ENCODE measurements around the gene FOXO4.
"Not testable (repeated sequence)": the region's sequence is repeated elsewhere in the genome, so short reads cannot be mapped to it uniquely, and the experiment has no call there.

The FOXO4 gene, protein sequence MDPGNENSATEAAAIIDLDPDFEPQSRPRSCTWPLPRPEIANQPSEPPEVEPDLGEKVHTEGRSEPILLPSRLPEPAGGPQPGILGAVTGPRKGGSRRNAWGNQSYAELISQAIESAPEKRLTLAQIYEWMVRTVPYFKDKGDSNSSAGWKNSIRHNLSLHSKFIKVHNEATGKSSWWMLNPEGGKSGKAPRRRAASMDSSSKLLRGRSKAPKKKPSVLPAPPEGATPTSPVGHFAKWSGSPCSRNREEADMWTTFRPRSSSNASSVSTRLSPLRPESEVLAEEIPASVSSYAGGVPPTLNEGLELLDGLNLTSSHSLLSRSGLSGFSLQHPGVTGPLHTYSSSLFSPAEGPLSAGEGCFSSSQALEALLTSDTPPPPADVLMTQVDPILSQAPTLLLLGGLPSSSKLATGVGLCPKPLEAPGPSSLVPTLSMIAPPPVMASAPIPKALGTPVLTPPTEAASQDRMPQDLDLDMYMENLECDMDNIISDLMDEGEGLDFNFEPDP

DNA sequence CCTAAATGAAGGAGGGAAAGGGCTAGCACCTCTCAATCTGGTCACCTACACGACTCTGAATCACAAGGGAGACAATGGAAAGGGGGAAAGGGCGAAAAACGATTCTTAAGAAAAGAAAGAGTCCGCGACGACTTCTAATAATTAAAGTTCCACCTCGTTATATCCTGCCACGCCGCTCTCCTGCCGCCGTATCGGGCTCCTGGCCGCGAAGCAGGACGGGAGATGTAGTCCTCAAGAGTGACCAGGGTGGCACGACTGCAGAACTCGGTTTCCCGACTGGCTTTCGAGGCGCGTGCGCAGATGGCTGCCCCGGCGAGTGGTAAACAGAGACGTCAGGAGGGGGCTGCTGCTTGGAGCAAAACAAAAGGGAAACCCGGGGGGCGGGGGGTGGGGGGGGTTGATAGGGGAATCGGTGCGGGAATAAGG, at the start of gene FOXO4:
Gene FOXO4, plus strand, starts transcription at position 297 of the 426 bp plus-strand sequence. CDS start 678 bp downstream, outside the sequence.
- peak; percentile 90 to 93 for DNase-seq
- TF ChIP-seq POLR2A (IDR thresholded peaks at IDR 0.05; ENCODE audit: low read length): peak; percentile 4
- TF ChIP-seq GATA1 (IDR thresholded peaks at IDR 0.05; ENCODE audit: low read depth, low read length): no peak

DNA sequence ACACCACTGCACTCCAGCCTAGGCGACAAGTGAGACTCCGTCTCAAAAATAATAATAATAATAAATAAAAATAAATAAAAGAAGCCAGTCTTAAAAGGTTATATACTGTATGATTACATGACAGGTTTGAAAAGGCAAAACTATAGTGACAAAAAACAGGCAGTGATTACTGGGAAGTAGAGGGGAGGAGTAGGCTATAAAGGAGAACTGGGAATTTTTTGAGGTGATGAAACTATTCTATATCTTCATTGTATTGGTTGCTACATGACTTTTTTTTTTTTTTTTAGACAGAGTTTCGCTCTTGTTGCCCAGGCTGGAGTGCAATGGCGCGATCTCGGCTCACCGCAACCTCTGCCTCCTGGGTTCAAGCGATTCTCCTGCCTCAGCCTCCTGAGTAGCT, 47.8 kb upstream of the FOXO4 start:
- not testable (repeated sequence) for DNase-seq

DNA sequence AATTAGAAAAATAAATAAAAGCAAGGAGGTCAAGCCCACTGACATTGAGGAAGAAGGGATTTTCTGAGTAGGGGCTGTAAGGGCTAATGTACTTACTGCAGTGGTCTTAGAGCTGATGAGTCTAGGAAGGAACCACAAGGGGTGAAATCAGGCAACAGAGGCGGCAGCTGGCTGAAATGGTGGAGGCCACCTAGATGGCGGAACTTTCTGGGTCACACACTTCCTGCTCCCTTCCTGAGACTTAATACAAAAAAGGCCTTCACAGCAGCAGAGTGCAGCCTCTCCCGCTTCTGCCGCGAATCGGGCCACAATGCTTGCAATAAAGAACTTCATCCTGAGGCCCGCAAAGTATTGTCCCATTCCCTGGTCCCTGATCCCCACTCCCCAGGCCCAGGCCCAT, 42.9 kb upstream of the FOXO4 start:
- TF ChIP-seq POLR2A (IDR thresholded peaks at IDR 0.05; ENCODE audit: low read length) (no peak), GATA1 (IDR thresholded peaks at IDR 0.05; ENCODE audit: low read depth, low read length) (no peak)
- peak; percentile 23 for DNase-seq

DNA sequence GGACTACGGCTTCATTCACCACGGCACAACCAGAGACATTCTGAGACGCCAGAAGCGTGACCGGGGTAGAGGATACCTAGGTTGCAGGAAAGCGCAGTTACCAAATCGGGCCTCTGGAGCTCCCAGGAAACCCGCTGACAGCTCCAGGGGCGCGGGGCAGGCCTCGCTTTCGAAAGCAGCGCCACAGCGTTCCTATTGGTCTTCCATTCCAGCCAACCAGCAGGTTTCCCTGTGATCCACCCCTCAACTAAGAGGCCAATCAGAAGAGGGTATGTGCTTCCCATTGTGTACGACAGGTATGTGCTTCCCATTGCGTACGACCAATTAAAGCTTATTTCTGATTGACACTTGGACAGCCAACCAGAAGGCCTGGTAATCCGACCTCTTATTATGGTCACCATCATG, 42.4 kb upstream of the FOXO4 start:
- peak; percentile 62 to 72 for DNase-seq
- TF ChIP-seq POLR2A (IDR thresholded peaks at IDR 0.05; ENCODE audit: low read length) (peak; percentile 40), GATA1 (IDR thresholded peaks at IDR 0.05; ENCODE audit: low read depth, low read length) (no peak)

DNA sequence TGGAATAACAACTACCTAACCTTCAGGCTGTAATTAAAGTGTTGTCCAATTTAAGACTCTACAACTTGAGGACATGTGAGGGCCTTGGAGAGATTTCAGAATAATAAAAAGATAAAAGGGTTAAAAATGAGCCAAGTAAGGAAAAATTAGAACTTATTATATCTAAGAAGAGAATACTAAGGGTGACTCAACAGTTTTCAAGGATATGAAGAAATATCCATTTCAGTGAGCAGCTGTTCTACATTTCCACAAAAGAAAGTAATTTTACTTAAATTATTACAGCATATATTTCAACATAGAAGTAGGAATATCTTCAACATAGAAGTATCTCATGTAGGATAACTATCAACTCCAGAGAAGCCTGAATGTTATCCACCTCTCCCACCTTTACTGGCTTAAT, 38.8 kb upstream of the FOXO4 start:
- TF ChIP-seq GATA1 (IDR thresholded peaks at IDR 0.05; ENCODE audit: low read depth, low read length) (no peak), POLR2A (IDR thresholded peaks at IDR 0.05; ENCODE audit: low read length) (no peak)
- no peak for DNase-seq

DNA sequence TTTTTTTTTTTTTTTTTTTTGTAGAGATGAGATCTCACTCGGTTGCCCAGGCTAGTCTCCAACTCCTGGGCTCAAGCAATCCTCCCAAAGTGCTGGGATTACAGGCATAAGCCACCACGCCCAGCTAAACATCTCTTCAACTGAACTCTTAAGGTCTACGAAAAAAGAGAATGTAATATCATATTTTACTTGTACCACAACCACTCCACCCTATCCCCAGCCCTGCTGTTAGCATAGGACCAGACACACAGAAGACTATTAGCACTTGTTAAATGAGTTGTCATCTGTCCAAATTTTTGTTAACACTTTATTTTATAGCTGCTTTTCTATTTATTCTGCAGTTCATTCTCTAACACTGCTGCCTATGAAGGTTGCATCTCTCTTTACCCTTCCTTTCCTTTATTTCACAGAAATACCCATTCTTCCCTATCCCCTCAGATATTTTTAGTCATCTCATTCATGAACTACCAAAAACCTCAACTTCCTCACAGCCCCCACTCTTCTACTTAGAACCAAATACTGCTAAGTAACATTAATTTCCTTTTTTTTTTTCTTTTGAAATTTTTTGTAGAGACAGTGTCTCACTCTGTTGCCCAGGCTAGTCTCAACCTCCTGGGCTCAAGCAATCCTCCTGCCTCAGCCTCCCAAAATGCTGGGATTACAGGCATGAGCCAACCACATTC, 37.7 kb upstream of the FOXO4 start:
- TF ChIP-seq POLR2A (IDR thresholded peaks at IDR 0.05; ENCODE audit: low read length): no peak
- no peak for TF ChIP-seq GATA1 (IDR thresholded peaks at IDR 0.05; ENCODE audit: low read depth, low read length)
- DNase-seq: no peak

DNA sequence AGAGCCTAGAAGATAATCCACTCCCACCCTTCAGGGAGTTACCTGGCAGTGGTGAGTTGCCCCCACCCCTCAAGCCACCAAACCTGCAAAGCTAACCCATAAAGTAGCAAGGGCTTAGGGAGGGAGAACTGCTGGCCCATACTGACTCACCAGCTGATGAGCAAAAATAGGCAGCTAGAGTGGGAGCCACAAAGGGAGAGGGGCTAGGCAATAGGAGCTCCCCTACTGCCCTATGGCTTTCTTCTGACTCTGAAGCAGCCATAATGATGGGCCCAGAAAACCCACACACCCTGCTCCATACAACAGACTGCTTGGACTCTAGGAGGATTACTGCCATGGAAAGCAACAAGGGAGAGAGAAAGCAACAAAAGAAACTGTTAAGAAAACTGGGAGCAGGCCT, 35.5 kb upstream of the FOXO4 start:
- DNase-seq: no peak

DNA sequence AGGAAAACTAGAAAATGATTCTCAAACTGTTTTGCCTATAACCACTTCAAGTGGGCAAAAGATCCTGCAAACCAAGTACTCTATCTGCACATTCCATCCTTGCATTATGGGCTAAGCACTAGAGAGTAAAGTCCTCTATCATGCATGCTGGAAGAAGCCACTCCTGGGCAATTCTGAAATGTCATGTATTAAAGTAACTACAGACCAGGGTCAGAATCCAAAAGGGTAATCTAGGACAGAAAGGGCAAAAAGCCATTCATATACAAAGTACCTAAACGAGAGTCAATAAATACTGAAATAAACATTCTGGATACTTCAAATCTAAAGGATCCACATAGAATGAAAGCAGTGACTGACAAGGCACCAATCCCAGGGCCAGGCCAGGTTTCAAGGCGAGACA, 28.6 kb upstream of the FOXO4 start:
- TF ChIP-seq GATA1 (IDR thresholded peaks at IDR 0.05; ENCODE audit: low read depth, low read length): no peak
- TF ChIP-seq POLR2A (IDR thresholded peaks at IDR 0.05; ENCODE audit: low read length): no peak
- DNase-seq: peak in 1 of 2 experiments; percentile 28

More for the DNA sequence above, 35.5 kb upstream of the FOXO4 start:
- TF ChIP-seq POLR2A (IDR thresholded peaks at IDR 0.05; ENCODE audit: low read length) (no peak), GATA1 (IDR thresholded peaks at IDR 0.05; ENCODE audit: low read depth, low read length) (no peak)

DNA sequence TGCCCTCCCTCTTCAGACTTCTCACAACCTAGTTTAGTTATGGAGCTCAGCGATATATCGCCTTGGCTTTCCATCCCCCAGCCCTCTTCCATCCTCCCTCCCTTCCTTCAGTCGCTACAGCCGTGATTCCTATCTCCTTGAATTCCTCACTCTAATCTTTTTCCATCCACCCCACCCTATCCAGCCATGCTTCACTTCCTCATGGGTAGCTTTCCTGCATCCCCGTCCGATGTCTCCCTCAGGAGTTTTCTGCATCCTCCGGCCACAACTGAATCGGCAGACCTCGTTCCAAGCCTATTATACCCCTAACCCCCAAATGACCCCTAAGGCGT, 28.0 kb upstream of the FOXO4 start:
- TF ChIP-seq GATA1 (IDR thresholded peaks at IDR 0.05; ENCODE audit: low read depth, low read length) (no peak), POLR2A (IDR thresholded peaks at IDR 0.05; ENCODE audit: low read length) (no peak)
- peak in 1 of 2 experiments; percentile 28 for DNase-seq

DNA sequence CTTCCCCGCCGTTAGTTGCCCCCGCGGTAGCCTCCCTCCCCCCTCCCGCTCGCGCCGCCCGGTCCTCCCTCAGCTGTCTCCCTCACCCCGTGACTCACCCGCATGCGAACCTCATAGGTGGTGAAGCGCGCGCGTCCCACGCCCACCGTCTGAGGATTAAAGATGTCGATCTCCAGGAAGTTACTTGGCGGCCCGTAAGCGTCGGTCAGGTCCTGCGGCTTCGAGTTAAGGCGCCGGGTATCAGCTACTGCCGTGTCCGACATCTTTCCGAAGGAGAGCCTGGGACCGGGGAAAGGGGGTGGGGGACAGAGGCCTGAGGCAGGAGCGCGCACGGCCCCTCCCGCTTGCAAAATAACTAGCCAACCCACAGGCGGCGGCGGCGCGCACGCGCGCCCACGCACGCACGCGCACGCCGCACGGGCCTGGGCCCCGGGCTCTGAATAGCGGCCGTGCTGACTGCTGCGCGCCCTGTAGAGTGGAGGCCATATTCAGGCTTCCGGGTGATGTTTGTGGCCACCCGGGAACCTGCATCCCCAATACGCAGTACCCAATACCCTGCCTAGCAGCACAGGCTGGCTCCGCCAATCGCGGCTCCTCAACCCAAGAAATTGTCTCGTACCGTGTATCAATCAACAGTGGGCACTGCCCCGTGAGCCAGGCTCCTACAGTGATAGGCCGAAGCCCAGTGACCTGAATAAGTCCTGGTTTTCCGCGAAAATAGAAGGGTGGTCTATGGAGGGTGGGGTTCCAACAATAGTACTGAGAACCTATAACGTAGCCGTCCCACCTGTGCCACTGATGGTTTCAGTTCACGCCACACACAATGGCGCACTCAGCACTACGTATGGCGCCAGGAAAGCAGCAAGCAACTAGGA, 27.4 kb upstream of the FOXO4 start, which contains the start of gene SNX12:
Gene SNX12, minus strand, starts transcription at position 291 of the 875 bp plus-strand sequence. Its CDS starts 28 bp downstream, at position 263.
- DNase-seq: peak; percentile 93 to 96
- TF ChIP-seq POLR2A (IDR thresholded peaks at IDR 0.05; ENCODE audit: low read length): peak; percentile 73
- no peak for TF ChIP-seq GATA1 (IDR thresholded peaks at IDR 0.05; ENCODE audit: low read depth, low read length)

DNA sequence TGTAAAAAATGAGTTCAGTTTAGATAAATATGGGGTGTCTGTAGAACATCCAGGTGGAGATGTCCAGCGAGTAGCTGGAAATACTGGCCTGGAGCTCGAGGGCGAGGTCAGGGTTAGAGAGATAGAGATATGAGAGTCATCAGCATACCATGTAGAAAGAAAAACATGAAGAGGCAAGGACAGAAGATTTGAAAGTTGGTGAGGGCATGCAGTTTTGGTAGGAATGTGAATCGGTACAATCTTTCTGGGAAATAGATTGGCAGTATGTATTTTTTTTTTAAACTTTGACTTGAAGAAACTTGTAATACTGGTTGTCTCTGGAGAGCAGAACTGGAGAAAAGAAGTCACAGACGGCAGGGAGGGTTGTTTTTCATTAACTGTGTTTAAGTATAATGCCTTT, 25.1 kb upstream of the FOXO4 start:
- DNase-seq: peak in 1 of 2 experiments; percentile 2
- TF ChIP-seq GATA1 (IDR thresholded peaks at IDR 0.05; ENCODE audit: low read depth, low read length) (no peak), POLR2A (IDR thresholded peaks at IDR 0.05; ENCODE audit: low read length) (no peak)

DNA sequence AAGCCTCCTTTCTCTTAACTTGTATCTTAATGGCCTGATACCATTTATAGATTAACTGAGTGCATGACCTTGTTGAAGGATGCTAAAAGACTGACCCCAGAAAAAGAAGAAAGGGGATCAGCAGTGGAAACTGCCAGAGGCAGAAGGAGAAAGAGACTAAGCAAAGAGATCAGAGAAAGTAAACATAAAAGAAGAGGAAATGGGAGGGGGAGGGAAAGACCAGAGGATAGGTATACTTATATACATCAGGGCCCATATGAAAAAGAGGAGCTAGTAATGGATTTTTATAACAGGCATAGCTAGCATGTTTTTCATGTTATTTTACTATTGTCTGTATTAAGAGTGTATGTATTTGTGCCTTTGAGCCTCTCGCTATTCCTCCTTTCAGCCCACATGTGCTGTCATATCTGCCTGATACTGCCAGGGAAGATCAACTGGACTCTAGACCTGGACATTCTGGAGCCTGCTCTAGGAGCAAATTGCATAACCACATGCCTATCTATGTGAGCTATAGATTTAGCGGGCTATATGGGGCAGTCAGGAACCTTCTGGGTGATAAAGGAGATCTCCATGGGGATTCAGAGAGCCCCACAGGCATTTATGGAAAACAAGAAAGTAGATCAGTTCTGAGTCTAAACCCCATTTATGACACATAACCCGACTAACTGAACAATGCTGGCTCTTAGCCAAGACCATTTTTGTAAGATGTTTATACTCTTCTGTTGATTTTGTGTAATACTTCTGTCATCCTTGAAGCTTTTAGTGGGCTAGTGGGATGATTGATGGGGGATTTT, 14.1 kb upstream of the FOXO4 start:
- DNase-seq: no peak
- no peak for TF ChIP-seq POLR2A (IDR thresholded peaks at IDR 0.05; ENCODE audit: low read length)
- no peak for TF ChIP-seq GATA1 (IDR thresholded peaks at IDR 0.05; ENCODE audit: low read depth, low read length)

DNA sequence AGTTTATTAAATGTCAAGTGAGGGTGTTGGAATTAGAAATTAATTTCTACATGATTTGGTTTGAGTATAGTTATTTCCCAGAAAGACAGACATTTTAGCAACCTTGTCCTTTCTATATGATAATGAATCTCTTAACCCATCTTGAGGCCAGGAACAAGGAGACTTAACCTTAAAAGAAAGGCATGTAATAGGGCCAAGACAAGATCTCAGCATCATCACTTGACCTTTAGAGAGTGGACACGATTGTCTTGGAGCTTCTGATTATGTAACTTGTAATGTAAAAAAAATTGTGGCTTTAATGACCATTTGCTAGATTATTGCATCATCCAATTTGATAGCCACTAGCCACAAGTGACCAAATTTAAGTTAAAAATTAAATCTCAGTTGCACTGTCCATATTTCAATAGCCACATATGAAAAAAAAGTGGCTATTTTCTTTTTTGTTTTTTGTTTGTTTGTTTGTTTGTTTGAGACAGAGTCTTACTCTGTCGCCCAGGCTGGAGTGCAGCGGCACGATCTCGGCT, 13.5 kb upstream of the FOXO4 start:
- TF ChIP-seq GATA1 (IDR thresholded peaks at IDR 0.05; ENCODE audit: low read depth, low read length): no peak
- no peak for TF ChIP-seq POLR2A (IDR thresholded peaks at IDR 0.05; ENCODE audit: low read length)
- DNase-seq: no peak
